Neural cell (in vitro differentiated cells): Measurements from ENCODE around the gene WNT10A. TPM values are rescaled to one million over a fixed set of nuclear protein-coding genes. Genes with fewer than 3 reads are reported as not detected.

Source experiments
- H2AFZ ChIP-seq: fragments of 200-600, 300-800 bp; sonication (generic), shearing (Covaris generic); 2 replicates; pipeline ENCODE4 v1.6.0; 2014; ENCODE audit warnings: low read depth, mild to moderate bottlenecking, antibody characterized with exemption, low read length, moderate library complexity
- H3F3A ChIP-seq: fragments of 200-600 bp; shearing (Covaris generic); 2 replicates; pipeline ENCODE4 v1.6.1; 2016; ENCODE audit warnings: mild to moderate bottlenecking, moderate library complexity, mixed read lengths, antibody characterized with exemption, low read length; ENCODE audit not compliant: insufficient read depth, poor library complexity, severe bottlenecking
- H3K27ac ChIP-seq: fragments of 200-600, 300-800 bp; sonication (generic), shearing (Covaris generic); 2 replicates; pipeline ENCODE4 v1.5.1; 2014; ENCODE audit warnings: mild to moderate bottlenecking, low read length, moderate library complexity
- H3K27me3 ChIP-seq: fragments of 300-800, 200-600 bp; sonication (generic), shearing (Covaris generic); 2 replicates; pipeline ENCODE4 v1.6.0; 2014; ENCODE audit warnings: mild to moderate bottlenecking, low read depth, low read length, moderate library complexity; ENCODE audit not compliant: insufficient read depth
- H3K36me3 ChIP-seq: fragments of 300-800, 200-600 bp; sonication (generic), shearing (Covaris generic); 2 replicates; pipeline ENCODE4 v1.5.1; 2014; ENCODE audit warnings: mild to moderate bottlenecking, antibody characterized with exemption, low read length, moderate library complexity; ENCODE audit not compliant: insufficient read depth
- H3K4me2 ChIP-seq: fragments of 300-800, 200-600 bp; sonication (generic), shearing (Covaris generic); 2 replicates; pipeline ENCODE4 v1.6.0; 2014; ENCODE audit warnings: mild to moderate bottlenecking, low read length
- H3K4me3 ChIP-seq: fragments of 300-800, 200-600 bp; sonication (generic), shearing (Covaris generic); 2 replicates; pipeline ENCODE4 v1.5.1; 2014; ENCODE audit warnings: mild to moderate bottlenecking, low read length, moderate library complexity
- H3K79me2 ChIP-seq: fragments of 200-600 bp; shearing (Covaris generic); replicated peaks from 2 replicates; pipeline ENCODE4 v1.6.0; 2014; ENCODE audit warnings: mild to moderate bottlenecking, low read length, moderate library complexity; ENCODE audit not compliant: insufficient read depth
- H3K9ac ChIP-seq: fragments of 300-800, 200-600 bp; sonication (generic), shearing (Covaris generic); 2 replicates; pipeline ENCODE4 v1.6.1; 2016; ENCODE audit warnings: mild to moderate bottlenecking, low read length, mixed read lengths
- H3K9me2 ChIP-seq: fragments of 200-600 bp; shearing (Covaris generic); 2 replicates; pipeline ENCODE4 v1.6.1; 2016; ENCODE audit warnings: mild to moderate bottlenecking, low read length, mixed read lengths; ENCODE audit not compliant: insufficient read depth
- H3K9me3 ChIP-seq: fragments of 200-600, 300-800 bp; sonication (generic), shearing (Covaris generic); 2 replicates; pipeline ENCODE4 v1.6.1; 2016; ENCODE audit warnings: mild to moderate bottlenecking, mixed run types, low read length, moderate library complexity, mixed read lengths
- H4K20me1 ChIP-seq: fragments of 200-600 bp; shearing (Covaris generic); 2 replicates; pipeline ENCODE4 v1.6.1; 2016; ENCODE audit warnings: mild to moderate bottlenecking, mixed run types; ENCODE audit not compliant: insufficient read depth
- EP300 ChIP-seq: fragments of 450-650 bp; conservative IDR thresholded peaks from 2 replicates; pipeline ENCODE4 v1.6.1; 2014; ENCODE audit warnings: antibody characterized with exemption, mild to moderate bottlenecking, moderate library complexity; ENCODE audit not compliant: poor library complexity, severe bottlenecking
- EZH2 ChIP-seq: fragments of 200-600, 300-800 bp; shearing (Covaris generic), sonication (generic); IDR thresholded peaks from 2 replicates; pipeline ENCODE4 v1.6.1; 2014; ENCODE audit warnings: antibody characterized with exemption, low read length, borderline replicate concordance, mild to moderate bottlenecking; ENCODE audit not compliant: insufficient read depth, poor library complexity, severe bottlenecking
- MXI1 ChIP-seq: fragments of 450-650 bp; conservative IDR thresholded peaks from 2 replicates; pipeline ENCODE4 v1.6.1; 2014; ENCODE audit warnings: antibody characterized with exemption, mild to moderate bottlenecking; ENCODE audit not compliant: poor library complexity, severe bottlenecking
- POLR2AphosphoS5 ChIP-seq: IDR thresholded peaks from 2 replicates; pipeline ENCODE4 v1.6.1; 2012
- RAD21 ChIP-seq: fragments of 450-650 bp; conservative IDR thresholded peaks from 2 replicates; pipeline ENCODE4 v1.6.1; 2014; ENCODE audit warnings: antibody characterized with exemption, mild to moderate bottlenecking, moderate library complexity
- SMC3 ChIP-seq: fragments of 450-650 bp; conservative IDR thresholded peaks from 2 replicates; pipeline ENCODE4 v1.6.1; 2014; ENCODE audit warnings: antibody characterized with exemption, mild to moderate bottlenecking, moderate library complexity; ENCODE audit not compliant: poor library complexity
- TAF1 ChIP-seq: IDR thresholded peaks from 2 replicates; pipeline ENCODE4 v1.6.1; 2012; ENCODE audit warnings: low read depth
- polyA plus RNA-seq: library from polyadenylated mRNA; depleted of rRNA; stranded (reverse); fragments of >200 nt; gene quantifications from 2 replicates; pipeline ENCODE4 v1.2.3, GENCODE V29; 2014
- TF ChIP-seq, protein P1 (sequence below): fragments of 450-650 bp; IDR thresholded peaks from 2 replicates; pipeline ENCODE4 v1.5.1; 2014; ENCODE audit warnings: antibody characterized with exemption, mild to moderate bottlenecking, moderate library complexity; ENCODE audit not compliant: poor library complexity, severe bottlenecking
- TF ChIP-seq, protein P2 (sequence below): IDR thresholded peaks from 2 replicates; pipeline ENCODE4 v1.6.1; 2012; ENCODE audit warnings: borderline replicate concordance

Gene WNT10A
- polyA plus RNA-seq, 1 donor from 2014 or later, result 0.14 TPM

DNA sequence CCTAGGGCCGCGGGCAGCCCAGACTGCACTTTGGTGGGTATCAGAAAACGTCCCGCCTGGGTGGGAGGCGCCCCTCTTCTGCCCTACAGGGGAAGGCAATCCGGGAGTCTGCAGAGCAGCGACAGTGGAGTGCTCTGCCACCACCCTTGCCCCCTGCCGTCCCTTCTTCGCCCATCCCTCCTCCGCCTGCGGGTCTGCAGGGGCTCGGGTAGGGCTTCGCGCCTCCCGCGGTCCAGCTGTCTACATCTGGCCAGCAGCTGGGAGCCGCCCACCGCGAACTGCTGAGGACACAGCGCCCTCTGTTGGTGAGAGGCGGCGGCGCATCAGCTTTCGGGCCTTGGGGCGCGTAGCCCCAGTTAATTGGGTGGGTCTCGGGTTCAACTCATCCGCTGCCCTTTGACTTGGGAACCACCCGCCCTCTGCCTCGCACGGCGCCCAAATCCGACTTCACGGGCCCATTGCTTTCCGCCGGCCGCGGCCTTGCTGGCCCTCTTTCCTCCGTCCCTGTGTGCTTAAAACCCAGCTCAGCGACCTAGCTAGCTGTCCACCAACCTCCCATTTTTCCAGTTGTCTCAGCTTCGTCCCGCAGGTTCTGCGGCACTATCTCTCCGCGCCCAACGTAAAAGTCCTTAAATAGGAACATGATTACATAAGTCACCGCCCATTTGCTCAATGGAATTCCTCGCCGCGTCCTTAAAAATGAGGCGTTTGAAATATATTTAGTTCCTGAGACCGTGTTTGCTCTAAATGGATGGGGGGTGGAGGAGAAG is 17.6 kb downstream of the WNT10A start:
- Histone ChIP-seq H3K27me3 (peaks cover 94% of the 10 kb centered on the region), H3K9me3 (peaks cover 6% of the 10 kb centered on the region), H3K4me2 (no peak overlapping the region), H3K79me2 (no peaks in the 10 kb centered on the region), H3F3A (no peaks in the 10 kb centered on the region), H3K36me3 (no peaks in the 10 kb centered on the region), H2AFZ (no peak overlapping the region), H3K9me2 (no peaks in the 10 kb centered on the region), H3K9ac (no peak overlapping the region), H3K27ac (no peak overlapping the region), H3K4me3 (peak overlapping the region; percentile 66), H4K20me1 (no peaks in the 10 kb centered on the region)
- no peak for TF ChIP-seq TAF1
- TF ChIP-seq POLR2AphosphoS5, result no peak
- peak; percentile 14 for TF ChIP-seq MXI1
- TF ChIP-seq RAD21, result peak; percentile 61
- TF ChIP-seq, protein P1, sequence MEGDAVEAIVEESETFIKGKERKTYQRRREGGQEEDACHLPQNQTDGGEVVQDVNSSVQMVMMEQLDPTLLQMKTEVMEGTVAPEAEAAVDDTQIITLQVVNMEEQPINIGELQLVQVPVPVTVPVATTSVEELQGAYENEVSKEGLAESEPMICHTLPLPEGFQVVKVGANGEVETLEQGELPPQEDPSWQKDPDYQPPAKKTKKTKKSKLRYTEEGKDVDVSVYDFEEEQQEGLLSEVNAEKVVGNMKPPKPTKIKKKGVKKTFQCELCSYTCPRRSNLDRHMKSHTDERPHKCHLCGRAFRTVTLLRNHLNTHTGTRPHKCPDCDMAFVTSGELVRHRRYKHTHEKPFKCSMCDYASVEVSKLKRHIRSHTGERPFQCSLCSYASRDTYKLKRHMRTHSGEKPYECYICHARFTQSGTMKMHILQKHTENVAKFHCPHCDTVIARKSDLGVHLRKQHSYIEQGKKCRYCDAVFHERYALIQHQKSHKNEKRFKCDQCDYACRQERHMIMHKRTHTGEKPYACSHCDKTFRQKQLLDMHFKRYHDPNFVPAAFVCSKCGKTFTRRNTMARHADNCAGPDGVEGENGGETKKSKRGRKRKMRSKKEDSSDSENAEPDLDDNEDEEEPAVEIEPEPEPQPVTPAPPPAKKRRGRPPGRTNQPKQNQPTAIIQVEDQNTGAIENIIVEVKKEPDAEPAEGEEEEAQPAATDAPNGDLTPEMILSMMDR, result peak; percentile 78
- TF ChIP-seq EZH2, result peak; percentile 43
- peak; percentile 60 for TF ChIP-seq SMC3

DNA sequence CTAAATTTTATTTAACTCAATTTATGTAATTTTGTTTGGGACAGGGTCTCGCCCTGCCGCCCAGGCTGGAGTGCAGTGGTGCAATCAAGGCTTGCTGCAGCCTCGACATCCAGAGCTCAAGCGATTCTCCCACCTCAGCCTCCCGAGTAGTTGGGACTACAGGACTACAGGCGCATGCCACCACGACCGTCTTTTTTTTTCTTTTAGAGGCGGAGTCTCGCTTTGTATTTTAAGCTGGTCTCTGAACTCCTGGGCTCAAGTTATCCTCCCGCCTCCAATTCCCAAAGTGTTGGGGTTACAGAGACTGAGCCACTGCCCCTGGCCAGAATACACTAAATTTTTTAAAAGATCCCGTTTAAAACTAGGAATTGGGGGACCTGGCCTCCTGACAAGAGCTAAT is 18.5 kb downstream of the WNT10A start:
- H3K79me2 ChIP-seq, result no peaks in the 10 kb centered on the region
- H3K27ac ChIP-seq, result no peak overlapping the region
- peaks cover 90% of the 10 kb centered on the region for H3K27me3 ChIP-seq
- H2AFZ ChIP-seq, result no peak overlapping the region
- H3K9me3 ChIP-seq, result peaks cover 6% of the 10 kb centered on the region
- no peaks in the 10 kb centered on the region for H3F3A ChIP-seq
- no peaks in the 10 kb centered on the region for H4K20me1 ChIP-seq
- TF ChIP-seq EP300 (no peak), EZH2 (no peak), TAF1 (no peak), SMC3 (no peak), MXI1 (no peak), RAD21 (no peak), POLR2AphosphoS5 (no peak)
- TF ChIP-seq, protein P2, sequence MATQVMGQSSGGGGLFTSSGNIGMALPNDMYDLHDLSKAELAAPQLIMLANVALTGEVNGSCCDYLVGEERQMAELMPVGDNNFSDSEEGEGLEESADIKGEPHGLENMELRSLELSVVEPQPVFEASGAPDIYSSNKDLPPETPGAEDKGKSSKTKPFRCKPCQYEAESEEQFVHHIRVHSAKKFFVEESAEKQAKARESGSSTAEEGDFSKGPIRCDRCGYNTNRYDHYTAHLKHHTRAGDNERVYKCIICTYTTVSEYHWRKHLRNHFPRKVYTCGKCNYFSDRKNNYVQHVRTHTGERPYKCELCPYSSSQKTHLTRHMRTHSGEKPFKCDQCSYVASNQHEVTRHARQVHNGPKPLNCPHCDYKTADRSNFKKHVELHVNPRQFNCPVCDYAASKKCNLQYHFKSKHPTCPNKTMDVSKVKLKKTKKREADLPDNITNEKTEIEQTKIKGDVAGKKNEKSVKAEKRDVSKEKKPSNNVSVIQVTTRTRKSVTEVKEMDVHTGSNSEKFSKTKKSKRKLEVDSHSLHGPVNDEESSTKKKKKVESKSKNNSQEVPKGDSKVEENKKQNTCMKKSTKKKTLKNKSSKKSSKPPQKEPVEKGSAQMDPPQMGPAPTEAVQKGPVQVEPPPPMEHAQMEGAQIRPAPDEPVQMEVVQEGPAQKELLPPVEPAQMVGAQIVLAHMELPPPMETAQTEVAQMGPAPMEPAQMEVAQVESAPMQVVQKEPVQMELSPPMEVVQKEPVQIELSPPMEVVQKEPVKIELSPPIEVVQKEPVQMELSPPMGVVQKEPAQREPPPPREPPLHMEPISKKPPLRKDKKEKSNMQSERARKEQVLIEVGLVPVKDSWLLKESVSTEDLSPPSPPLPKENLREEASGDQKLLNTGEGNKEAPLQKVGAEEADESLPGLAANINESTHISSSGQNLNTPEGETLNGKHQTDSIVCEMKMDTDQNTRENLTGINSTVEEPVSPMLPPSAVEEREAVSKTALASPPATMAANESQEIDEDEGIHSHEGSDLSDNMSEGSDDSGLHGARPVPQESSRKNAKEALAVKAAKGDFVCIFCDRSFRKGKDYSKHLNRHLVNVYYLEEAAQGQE, result no peak
- TF ChIP-seq, protein P1, result no peak
- no peak overlapping the region for H3K9ac ChIP-seq
- H3K4me3 ChIP-seq, result no peak overlapping the region
- no peaks in the 10 kb centered on the region for H3K36me3 ChIP-seq
- no peaks in the 10 kb centered on the region for H3K9me2 ChIP-seq
- H3K4me2 ChIP-seq, result no peak overlapping the region
